Mammary epithelial cell (primary cell): ENCODE data around the gene ZBTB21.

Source experiments
- CTCF ChIP-seq, 2 donors: IDR thresholded peaks in 1 of 2; conservative IDR thresholded peaks in 1 of 2; 2 replicates each; pipeline ENCODE4 v1.5.1; 2011 to 2012; ENCODE audit warnings: inconsistent platforms in 2 of 2, low read length in 2 of 2, mild to moderate bottlenecking in 2 of 2, control low read depth in 1 of 2, low read depth in 1 of 2; ENCODE audit not compliant: insufficient read depth in 1 of 2; ENCODE audit errors: extremely low read depth in 1 of 2
- EZH2 ChIP-seq: IDR thresholded peaks from 2 replicates; pipeline ENCODE4 v1.6.1; 2012; ENCODE audit warnings: low read length, inconsistent platforms, borderline replicate concordance

- TF ChIP-seq CTCF (conservative IDR thresholded peaks at IDR 0.05 in 1 of 2, IDR thresholded peaks at IDR 0.05 in 1 of 2; ENCODE audit: extremely low read depth in 1 of 2, insufficient read depth in 1 of 2, low read depth in 1 of 2, low read length in 2 of 2) (no peak), EZH2 (no peak)
These were observed 35.5 kb downstream of the ZBTB21 start for GRCh38 chr21:41974752-41975053.
